ENCODE data around the gene PISD. TPM values are rescaled to one million over a fixed set of nuclear protein-coding genes. Genes with fewer than 3 reads are reported as not detected.
A peak's percentile ranks its signal among the peaks of the same experiment; 100 is the strongest.

The PISD gene
- total RNA-seq, 1 experiment from 2014 or later: 28.7 TPM

DNA sequence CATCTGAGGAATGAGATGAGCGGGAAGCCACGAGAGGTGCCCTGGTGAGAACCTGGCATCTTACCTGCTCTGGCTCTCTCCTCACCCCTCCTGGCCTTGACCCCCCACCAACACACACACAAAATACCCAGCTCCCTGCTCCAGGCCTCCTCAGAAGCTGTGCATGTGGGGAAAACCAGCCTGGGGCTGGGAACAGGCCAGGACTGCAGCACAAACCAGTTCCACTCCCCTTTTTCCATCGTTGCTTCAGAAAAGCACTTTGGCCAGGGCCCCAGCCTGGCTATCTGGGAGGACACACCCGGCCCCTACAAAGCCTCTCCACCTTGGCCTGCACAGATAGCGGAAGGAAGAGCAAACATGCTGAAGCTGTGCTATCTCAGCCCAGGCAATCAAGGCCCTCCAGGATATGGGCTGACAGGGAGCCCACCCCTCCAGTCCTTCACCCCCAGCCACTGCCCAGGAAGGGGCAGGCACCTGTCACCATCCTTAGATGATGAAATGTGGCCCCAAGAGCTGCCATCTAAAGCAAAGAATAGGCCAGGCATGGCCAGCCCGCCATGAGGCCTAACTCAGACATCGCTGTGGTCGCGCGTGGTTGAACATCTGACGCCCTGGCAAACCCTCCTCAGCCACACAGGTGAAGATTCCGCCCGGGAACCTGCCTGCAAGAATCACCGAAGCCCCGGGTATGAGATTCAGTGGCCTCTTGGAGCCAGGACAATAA is 35.4 kb downstream of the PISD start:
- no peak for DNase-seq (ENCODE audit: low read depth)

DNA sequence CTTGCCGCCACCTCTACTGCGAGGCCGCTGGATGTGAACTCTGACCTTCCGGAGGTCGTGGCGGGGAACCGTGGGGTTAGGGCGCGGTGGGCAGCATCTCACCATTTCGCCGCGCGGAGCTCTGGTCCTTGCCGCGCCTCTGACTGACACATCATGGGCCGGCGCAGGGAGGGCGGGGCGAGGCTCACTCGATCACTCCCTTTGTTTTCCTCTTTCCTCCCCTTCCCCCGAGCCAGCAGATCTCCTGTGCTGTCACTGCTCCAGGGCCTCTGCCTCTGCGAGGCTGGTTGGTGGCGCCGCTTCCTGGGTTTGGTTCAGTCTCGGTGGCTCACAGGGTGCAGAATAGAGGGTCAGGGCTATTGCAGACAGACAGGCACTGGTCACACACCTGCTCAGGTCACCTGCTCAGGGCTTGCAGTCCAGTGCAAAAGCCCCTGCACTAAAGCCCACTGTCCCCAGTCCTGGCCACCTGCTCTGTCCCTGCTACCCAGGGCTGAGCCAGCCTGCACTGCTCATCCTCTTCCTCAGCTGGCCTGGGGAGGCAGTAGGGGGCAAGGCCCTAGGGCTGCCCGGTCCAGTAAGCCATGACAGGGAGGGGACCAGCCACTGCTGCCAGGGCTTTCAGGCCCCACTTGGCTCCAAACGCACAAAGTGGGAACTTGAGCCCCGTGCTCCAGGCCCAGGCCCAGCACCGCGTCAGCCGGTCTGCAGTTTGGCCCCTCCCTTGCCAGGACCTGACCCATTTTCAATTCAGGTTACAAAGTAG is 36.2 kb downstream of the PISD start:
- DNase-seq (ENCODE audit: low read depth): no peak

DNA sequence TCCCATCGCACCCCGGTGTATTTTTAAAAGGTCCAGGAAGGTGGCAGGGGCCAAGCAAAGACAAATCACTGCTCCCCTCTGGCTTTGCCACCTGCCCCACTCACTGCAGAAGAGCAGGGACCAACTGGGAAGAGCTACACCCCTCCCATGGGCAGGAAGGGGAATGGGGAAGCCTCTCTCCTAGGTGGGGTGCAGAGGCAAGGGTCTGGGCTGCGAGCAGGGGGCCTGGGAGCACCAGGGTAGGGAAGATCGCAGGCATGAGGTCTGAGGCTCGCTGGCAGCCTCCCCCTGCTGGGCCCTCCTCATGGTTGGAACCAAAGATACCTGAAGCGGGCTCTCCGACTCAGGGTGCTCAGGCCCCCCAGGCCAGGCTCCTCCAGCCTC is 36.8 kb downstream of the PISD start:
- no peak for DNase-seq (ENCODE audit: low read depth)

DNA sequence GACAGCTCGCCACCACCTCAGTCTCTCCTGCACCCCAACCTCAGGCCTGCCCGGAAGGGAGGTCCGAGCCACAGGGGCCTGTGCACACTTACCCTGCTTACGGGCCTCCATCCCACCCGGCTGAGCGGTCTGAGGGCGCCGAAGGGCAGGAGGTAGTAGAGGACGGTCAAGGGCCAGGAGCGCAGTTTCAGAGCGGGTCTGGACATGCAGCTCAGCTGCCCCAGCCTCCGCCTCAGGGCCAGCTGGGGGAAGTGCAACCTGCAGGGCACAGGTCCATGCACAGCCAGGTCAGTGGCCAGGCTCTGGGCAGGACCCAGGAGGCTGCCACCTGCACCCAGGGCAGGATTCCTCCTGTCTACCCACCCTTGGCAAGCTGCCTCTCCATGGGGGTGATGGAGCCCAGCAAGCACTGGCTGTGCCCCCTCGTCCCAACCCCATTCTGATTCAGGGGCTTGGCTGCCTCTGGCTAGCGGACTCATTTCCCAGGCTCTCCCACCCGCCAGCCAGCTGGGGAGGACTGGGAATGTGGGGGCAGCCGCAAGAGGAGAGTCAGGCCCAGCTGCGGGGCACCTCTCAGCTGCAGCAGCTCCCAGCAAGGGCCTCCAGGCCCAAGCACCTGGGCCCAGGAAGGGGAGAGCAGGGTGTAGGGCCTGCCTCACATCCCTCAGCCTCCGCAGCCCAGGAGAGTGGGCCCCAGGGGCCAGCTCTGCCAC is 38.3 kb downstream of the PISD start:
- DNase-seq (ENCODE audit: low read depth): no peak

DNA sequence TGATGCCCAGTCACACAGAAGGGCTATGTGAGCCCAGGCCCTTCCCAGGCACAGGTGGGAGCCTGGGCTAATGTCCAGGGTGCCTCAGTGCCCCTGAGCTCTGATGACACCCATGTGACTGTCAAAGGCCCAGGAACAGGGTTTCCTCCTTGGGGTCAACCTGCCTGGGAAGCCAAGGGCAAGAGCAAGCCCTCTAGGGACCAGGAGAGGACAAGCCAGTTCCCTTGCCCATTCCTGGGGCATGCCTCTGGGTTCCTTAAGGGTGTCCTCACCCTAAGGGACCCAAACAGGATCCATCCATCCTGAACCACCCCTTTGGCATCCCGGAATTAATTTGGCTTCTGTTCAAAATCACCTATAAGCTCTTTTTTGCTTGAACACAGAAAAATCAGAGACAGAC is 39.0 kb downstream of the PISD start:
- DNase-seq (ENCODE audit: low read depth): no peak

DNA sequence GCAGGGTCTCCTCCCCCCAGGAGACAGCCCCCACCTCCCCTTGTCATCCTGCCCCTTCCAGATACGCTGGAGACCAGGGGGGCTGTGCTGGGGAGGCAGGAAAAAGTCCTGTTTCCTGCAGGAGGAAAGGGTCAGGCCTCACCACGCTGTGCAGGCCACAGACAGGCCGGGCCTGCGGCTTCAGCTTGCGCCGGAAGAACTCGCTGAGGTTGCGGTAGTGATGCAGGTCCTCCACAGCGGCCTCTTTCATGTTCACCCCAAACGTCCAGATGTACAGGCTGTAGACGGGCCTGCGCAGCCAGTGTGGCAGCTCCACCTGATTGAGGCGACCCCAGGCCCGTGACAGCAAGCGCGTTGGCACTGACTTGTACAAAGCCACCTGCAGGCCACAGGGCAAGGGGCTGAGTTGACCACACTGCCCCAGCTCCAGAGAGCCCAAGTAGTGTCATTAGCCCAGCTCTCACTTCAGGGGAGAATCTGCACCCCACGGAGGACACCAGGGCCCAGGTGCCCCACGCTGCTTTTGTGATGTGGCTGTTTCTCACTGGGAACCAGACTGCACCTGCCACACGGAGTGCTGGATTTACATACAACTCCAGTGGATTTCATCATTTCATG is 40.4 kb downstream of the PISD start:
- DNase-seq (ENCODE audit: low read depth): no peak

DNA sequence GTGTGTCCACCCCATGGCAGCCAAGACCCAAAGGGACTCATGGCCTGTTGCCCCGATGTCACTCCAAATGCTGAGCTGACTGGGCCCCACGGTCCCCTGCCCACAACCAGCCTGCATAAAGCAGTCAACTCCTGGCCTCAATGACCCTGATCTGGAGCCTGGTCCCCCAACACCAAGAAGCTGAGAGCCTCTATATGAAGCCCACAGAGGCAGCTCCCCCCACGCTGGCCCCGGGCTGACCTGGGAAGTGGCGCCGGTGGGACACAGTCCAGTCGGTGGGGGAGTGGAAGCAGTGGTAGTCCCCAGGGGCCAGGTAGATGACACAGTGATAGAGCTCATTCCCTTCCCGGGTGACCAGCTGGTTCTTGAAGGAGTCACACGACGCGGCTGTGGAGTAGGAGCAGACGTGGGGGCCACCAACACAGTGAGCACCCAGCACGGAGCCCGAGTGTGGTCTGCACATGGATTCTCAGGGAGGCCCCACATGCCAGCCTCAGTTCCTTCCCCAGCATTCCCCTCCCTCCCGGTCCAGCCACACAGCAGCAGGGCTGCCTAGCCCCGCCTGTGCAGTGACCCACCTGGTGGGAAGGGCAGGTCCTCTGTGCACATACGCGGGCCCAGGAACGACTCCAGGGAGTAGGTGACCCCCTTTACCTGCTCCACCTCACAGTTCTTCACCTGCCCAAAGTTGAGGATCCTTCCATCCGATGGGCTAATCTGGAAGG is 41.1 kb downstream of the PISD start:
- DNase-seq (ENCODE audit: low read depth): no peak

DNA sequence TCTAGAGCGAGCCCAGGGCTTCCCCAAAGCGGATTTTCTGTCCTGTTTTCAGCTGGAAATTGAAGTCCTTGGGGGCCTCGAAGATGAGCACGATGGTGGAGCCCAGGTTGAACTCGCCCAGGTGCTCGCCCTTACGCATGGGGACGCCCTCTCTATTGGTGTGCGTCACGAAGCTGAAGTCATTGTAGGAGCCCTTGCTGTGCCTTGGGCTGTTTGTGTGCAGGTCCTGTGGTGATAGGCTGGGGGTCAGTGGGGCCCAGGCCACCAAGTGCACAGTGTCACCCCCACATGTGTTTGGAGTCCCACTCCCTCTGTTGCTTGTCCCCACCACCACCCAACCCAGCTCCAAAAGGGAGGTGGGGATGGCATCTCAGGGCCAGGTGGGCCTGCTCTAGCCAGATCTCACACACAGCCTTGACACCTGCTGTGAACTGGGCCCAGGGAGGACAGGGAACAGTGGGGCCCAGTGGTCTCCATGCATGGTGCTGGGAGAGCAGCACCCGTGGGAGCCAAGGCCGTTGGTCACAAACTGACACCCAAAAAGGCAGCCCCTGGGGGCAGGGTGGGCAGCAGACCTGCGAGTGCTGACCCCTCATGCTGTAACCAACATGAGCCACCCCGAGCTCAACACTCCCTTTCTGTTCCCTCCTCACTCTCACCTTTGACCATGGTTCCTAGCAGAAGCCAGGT is 42.3 kb downstream of the PISD start:
- no peak for DNase-seq (ENCODE audit: low read depth)

DNA sequence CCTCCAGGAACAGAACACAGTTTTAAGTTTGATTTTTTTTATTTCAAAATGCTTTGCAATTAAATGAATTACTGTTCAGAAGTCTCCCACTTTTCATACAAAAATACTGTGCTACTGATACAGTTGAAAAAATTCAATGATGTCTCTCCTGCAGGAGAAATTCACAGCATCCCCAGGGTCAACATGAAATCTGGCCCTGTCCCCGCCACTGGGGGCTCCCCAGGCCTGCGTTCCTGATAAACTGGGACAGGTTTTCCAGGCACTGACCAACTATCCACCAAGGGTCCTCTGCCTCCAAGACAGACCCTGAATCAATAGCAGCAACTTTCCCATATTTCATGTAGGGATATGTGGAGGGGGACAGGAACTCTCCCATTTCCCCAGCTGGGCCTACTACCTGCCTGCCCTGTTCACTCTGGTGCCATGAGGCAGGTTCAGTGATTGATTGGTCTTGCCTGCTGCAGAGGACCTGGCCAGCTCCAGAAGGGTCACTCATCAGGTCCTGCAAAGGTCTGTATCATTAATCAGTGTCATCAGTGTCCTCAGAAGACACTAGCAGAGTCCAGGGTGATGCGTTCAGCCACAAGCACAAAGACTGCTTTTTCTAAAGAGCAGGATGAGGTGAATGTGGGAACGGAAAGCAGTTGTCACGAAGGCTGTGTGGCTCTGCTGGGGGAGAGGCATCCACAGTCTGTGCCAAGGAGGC is 43.4 kb downstream of the PISD start:
- no peak for DNase-seq (ENCODE audit: low read depth)

DNA sequence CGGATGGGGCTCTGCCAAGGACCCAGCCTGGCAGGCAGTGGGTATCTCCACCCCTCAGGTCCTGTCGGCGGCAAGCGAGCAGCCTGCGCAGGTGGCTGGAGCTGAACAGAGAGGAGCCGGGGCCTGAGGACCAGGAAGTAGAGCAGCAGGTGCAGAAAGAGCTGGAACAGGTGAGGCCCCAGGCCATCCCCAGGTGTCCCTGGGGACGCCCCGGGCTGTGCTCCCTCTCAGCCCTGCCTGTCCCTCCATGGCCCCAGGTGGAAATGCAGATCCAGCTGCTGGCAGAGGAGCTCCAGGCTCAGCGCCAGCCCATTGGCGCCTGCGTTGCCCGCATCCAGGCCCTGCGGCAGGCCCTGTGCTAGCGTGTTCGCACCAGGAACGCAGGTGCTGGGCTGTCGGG is 44.0 kb downstream of the PISD start:
- no peak for DNase-seq (ENCODE audit: low read depth)

DNA sequence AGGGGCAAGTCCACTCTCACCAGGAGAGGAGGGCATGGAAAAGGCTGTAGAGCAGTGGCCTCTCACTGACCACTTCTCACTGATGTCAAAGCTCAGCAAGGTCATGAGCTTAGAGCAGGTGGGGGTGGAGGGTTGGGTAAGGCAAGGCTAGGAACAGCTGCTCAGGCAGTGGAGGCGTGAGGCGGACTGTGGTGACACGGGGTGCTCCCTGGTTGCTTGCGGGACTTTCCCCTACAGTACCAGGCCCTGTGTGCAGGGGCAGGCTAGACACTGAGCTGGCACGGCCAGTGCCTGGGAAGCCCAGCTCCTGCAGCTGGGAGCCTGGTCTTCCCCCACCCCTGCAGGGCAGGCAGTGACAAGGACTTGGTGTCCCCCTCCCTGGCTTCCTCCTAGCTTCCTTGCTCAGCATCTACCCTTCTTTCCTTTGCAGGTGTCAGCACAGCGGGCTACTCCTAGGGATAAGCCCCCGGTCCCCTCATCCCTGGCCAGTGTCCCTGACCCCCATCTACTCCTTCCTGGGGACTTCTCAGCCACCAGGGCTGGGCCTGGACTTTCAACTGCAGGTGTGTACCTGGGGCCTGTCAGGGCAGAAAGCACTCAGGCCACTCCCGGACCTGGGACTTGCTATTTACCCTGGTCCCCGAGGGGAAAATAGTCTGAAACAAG is 45.6 kb downstream of the PISD start:
- DNase-seq (ENCODE audit: low read depth): peak; percentile 81

DNA sequence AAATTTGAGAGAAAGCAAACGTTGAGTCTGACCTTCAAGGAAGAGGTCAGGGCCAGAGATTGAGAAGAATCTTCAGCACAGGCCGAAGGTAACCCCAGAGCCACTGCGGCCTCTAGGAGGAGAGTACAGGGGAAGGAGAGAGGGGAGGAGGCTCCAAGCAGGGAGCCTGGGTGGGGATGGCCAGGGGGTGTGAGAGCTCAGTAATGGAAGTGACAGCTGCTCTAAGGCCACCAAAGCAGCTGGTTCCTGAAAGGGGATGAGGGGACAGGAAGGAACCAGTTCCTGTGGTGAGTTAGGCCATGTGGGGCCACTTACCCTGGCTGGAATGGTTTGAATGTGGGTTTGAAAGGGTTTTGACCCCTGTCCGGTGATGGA is 46.1 kb downstream of the PISD start:
- DNase-seq (ENCODE audit: low read depth): no peak

DNA sequence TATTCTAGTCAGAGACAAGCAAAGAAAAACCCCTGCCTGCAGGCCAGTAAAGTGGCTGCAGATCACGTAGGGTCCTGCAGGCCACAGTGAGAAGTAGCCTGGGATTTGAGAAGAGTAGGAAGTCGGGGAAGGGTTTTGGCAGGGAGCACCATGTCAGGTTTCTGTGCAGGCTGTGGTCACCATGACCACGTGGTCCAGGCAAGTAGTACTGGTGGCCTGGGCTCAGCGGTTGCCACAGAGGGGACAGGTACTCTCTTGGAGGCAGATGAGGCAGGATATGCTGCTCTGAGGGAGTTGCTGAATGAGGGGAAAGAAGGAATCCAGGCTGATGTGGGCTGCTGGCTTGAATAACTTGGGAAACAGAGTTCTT is 46.5 kb downstream of the PISD start:
- no peak for DNase-seq (ENCODE audit: low read depth)

DNA sequence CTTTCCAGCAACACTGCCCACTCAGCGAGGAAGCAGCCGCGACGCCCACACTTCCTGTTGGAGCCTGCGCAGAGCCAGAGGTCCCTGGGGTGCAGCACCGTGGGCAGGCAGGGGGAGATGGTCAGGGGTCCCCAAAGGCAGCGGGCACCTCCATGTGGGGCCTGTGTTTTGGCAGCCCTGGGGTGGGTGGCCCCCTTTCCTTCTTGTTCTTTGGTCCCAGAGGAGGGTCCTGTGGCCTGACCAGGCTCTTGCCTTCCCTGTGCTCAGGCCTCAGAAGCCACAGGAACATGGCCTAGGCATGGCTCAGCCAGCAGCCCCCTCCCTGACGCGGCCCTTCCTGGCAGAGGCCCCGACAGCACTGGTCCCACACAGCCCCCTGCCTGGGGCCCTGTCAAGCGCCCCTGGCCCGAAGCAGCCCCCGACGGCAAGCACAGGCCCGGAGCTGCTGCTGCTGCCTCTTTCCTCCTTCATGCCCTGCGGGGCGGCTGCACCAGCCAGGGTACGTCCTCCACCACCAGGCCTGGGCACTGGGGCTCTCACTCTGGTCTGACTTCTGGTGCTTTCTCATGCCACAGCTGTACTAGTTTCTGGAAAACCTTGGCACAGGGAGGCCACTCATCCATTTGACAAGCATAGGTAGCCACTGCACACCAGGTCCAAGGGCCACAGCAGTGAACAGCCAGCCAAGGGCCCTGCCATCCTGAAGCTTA is 47.1 kb downstream of the PISD start:
- no peak for DNase-seq (ENCODE audit: low read depth)

DNA sequence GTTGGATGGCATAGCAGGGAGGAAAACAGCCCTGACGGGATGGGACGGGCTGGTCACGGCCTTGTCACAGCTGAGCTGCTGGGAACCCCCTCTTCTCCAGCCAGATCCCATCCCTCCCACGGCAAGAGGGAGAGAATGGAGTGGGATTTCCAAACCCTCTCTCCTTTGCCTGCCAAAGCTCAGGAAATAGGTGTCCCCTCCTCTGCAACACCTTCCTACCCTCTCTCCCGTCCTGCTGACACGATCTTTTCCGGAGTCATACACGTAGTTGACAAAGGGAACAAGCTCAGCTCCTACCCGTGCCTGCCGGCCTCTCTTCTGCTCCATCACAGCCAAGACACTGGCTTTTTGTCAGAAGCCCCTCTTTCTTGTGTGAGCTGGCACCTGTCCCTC is 48.1 kb downstream of the PISD start:
- DNase-seq (ENCODE audit: low read depth): no peak

DNA sequence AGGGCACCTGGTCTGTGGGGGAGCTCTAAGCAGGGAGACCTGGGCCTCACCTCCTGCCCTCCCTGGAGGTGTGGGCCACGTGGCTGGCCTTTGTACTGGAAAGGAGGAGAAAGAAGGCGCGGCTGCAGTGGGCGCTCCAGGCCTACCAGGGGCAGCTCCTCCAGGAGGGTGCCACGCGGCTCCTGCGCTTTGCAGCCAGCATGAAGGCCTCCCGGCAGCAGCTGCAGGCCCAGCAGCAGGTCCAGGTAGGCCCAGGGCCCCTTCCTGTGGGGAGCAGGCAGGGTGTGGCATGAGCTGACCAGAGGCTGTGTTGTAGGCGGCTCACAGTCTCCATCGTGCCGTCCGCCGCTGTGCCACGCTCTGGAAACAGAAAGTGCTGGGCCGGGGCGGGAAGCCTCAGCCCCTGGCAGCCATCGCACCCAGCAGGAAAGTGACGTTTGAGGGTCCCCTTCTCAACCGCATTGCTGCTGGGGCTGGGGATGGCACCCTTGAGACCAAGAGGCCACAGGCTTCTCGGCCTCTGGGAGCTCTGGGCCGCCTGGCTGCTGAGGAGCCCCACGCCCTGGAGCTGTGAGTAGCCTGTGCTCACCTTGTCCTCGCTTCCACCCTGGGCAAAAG is 48.6 kb downstream of the PISD start:
- no peak for DNase-seq (ENCODE audit: low read depth)

DNA sequence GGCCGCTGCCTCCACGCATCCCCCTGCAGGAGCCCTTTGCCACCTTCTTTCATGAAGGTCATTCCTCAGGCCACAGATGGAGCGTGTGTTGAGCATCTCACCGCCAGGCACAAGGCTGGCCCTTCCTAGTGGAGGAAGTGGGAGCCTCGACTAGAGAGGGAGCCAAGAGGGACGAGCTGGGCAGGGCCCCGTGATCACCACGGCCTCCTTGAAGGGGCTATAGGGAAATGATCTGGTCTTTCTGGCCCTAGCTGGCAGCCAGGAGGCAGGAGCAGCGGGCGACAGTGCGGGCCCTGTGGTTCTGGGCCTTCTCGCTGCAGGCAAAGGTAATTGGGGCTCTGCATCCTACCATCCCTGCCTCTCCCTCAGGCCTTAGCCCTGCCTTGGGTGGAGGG is 49.1 kb downstream of the PISD start:
- no peak for DNase-seq (ENCODE audit: low read depth)

DNA sequence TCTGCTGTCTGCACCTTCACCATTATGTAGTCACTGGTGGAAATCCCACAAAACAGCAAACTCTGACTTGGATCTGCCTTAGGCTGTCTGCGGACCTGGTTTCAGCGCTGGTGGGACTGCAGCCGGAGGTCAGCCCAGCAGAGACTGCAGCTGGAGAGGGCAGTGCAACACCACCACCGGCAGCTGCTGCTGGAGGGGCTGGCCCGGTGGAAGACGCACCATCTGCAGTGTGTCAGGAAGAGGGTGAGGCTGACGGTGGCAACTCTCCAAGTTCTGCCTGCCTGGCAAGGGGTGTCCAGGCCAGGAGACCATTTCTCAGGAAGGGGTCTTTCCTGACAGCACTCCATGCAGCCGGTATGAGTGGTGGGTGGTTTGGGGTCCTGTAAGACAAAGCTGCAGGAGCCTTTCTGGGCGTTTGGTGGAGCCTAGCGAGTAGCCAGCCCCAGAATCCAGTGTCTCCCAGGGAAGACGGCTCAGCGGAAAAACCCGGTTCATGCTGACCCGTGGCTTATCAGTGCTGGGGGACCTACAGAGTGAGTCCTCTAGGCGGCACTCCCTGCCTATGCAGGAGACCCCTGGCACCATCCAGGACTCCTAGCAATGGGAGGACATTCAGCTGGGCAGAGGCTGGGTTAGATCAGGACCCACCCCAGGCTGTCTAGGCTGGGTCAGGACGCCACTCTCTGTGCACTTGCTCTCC is 50.8 kb downstream of the PISD start:
- no peak for DNase-seq (ENCODE audit: low read depth)

All from LHCN-M2 (cell line).